CD4-positive, alpha-beta T cell treated with Interleukin-2 at 100 ng/mL for 4 hours (primary cell): Measurements from ENCODE around the gene ALG14.
"Not testable (repeated sequence)": the region's sequence is repeated elsewhere in the genome, so short reads cannot be mapped to it uniquely, and the experiment has no call there.

ENCODE experiments used
- DNase-seq: peaks from one replicate; pipeline ENCODE4 v3.0.0-alpha.2; 2020; ENCODE audit warnings: low spot score

The ALG14 gene, protein sequence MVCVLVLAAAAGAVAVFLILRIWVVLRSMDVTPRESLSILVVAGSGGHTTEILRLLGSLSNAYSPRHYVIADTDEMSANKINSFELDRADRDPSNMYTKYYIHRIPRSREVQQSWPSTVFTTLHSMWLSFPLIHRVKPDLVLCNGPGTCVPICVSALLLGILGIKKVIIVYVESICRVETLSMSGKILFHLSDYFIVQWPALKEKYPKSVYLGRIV

DNA sequence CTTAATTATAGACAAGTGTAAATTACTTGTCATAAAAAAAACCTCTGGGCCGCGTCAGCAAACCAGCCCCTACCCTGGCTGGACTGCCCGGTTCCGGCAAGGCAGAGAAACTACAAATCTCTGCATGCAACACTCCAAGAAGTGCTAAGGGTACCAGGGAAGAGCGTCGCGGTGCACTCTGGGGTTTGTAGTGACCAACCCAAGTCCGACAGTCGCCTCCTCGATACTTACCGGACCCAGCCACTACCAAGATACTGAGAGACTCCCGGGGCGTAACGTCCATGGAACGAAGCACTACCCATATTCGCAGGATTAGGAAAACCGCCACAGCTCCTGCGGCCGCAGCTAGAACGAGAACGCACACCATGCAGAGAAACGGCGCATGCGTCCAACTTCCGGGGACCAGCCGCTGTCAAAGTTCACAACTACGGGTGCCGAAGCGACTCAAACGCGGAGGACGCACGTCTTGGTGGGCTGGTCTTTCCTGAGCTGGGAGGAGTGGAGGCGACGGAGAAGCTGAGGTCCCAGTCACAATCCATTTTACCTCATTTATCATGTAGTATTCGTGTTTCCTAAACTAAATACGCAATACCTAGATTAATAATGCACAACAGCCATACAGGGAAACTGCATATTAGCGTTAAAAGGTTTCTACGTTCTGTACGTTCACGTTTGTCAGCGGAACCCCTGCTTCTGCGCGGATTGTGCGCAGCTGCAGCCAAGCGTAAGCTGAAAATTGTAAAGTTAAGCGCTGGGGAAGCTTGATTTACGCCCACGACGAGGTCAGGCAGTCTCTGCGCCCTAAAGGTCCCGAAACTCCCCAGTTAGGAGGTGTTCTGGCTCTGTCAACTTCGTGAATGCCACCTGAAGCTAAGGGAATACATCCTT, at the start of gene ALG14:
ALG14 (minus strand) TSS at position 420 of the 888 bp plus-strand sequence; CDS start at position 367, 53 bp downstream.
- DNase-seq: peak; percentile 93

DNA sequence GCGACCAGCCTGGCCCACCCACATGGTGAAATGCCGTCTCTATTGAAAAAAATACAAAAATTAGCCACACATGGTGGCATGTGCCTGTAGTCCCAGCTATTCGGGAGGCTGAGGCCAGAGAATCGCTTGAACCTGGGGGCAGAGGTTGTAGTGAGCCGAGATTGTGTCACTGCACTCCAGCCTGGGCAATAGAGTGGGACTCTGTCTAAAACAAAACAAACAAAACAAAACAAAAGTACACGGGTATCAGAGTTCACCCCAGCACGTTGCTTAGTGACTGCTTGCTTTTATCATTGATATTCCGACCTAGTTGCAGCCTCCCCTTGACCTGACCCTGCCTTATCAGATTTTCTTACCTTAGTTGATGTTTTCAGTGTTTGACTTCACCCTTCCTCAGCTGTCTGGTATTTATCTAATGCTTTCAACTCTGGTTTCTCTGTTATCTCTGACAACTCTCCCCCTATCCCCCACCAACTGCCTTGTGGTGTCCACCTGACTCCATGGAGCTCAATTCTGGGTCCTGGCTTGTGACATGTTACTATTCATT, 49.5 kb upstream of the ALG14 start:
- DNase-seq: no peak

DNA sequence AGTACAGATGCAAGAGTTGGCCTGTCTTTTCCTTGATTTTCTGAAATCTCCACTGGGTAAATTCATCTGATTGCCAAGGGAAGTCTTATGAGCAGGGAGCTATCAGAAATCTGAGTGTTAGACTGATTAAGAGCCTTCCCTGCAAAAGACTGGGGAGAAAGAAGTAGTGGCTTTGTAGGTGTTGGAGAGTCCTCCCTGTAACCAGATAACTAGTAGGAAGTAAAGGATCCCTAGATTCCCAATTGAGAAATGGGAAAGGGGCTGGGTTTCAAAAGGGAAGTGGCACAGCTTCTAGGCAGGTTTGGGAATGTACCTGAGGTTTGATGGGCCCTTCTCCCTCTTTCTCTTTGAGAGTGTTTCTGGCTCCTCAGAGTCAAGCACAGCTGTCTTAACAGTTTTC, 46.5 kb upstream of the ALG14 start:
- DNase-seq: no peak

DNA sequence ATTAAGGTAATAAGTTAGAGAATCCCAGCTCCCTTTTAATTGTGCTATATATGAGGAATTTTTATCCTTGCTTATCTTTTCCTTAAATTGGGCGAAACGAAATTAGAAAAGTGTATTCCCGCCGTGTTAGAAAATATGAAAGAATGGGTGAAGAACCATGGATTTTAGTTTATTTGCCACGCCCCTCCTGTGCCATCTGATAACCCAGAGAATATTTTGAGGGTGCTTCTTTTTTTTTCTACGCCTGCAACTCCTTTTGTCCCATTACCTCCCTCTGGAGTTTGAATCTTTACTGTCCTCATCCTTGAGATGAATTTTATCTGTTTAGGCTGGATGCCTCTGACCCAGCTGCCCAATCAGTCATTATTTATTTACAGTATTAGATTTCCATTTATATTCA, 46.0 kb upstream of the ALG14 start:
- DNase-seq: no peak

DNA sequence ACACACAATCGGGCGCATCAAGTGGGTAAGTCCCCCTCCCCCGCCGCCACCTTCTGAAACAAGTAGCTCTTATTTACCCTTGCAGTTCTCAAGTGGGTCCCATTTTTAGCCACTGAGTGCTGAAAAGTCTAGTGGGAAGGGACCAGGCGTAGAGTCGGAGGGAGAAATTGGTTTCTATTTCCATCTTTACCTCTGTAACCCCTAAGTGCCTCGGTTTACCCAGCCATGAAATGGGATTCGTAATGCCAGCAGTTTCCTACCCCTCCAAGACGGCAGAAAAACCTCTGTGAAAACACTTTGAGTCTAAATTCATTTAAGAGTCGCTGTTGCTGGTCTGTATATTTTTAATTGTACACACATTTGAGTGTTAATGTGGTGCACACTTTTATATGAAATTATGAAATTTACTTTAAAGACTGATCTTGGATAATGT, 45.3 kb upstream of the ALG14 start:
- no peak for DNase-seq

DNA sequence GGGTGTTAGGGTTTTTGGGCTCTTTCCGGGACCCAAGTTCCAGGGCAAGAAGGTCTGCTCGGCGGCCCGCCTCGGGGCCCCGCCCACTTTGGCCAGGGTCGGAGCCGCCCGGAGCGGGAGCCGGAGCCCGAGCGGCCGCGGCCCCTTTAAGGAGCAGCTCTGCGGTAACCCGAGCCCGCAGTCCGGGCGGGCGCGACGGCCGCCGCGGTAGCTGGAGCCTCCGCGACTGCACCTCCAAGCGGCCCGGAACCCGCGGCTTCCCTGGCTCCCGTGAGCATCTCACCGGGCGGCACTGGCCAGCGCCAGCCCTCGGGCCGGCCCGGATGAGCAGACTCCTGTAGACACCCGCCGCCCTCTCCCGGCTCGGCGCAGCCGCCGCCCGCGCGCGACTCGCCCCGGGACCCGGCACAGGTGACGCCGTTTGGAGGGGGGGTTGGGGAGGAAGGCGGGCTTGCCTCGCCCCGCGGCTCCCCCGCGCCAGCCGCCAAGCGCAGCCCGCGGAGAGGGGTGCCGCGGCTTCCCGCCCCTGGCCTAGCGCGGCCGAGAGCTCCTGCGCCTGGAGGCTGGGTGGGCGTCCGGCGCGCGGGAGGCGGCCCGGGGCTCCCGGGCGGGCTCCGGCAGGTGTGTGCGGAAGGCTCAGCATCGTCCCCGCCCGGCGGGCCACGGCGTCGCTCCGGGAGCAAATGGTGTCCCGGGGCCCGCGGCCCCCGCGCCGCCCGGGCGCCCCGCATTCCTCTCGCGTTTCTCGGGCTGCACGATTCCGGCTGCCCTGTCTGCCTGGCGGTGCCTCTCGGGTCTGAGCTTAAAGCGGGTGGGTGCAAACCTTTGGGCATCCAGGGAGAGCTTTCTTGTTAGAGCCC, 44.7 kb upstream of the ALG14 start, which contains the start of gene TLCD4:
TLCD4 (plus strand) TSS at position 149 of the 860 bp plus-strand sequence. CDS start 26,547 bp downstream, outside the sequence.
- peak; percentile 26 for DNase-seq

DNA sequence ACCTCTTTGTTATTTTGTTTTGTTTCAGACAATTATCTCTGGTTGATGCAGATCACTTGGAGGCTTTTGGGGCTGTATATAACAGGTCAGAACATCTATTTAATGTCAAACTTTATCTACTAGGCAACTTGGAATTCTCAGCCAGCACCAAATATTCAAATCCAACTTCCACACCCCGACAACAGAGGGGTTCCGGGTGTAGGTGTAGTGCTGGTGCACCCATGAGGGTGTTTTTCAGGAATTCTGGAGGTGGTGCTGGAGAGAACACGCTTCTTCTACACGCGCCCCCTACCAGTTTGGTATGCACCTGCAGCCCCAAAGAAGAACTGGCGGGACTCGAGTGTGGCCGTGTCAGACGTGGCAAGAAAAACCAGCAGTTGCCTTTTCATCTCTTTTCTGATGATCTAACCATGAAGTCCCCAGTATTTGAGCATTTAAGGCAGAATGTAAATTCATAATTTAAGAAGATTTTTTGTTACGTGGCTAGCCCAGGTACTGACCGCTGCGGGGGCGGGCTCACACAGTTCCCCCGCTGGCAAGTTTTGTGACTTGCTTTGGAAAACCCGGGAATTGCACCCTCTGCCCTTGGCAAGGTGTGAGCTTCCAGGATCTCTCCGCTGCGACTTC, 43.9 kb upstream of the ALG14 start:
- DNase-seq: peak; percentile 56

DNA sequence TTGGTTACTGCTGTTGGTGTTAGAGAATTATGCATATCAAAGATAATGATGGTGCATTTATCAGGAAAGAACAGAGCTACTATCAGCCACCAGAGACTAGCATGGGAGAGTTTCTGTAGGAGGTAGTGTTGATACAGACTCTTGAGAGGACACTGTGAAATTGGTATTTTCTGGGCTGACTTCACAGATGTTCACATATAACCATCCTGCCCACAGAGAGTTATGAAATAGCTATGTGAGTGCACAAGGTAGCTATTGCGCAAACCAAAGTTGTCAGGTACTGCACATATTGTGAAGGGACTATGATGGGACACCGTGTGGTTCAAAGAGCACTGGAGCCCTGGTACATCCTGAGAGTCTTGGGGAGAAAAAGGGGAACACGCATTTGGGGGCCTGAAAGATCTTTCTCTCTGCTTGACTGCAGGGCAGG, 43.0 kb upstream of the ALG14 start:
- no peak for DNase-seq

DNA sequence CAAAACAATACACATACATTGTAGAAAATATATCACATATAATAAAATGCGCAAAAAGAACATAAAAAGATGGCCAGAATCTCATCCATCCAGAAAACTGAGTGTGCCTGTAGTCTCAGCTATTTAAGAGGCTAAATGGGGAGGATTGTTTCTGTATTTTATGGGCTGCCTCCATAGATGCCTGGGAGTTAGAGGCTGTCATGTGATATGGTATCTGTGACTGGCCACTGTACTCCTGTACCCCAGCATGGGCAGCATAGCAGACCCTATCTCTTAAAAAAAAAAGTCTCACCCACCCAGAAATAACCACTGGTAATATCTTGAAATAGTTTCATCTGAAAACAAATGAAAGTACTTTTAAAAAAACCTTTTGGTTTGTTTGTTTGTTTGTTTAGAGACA, 40.9 kb upstream of the ALG14 start:
- DNase-seq: no peak

DNA sequence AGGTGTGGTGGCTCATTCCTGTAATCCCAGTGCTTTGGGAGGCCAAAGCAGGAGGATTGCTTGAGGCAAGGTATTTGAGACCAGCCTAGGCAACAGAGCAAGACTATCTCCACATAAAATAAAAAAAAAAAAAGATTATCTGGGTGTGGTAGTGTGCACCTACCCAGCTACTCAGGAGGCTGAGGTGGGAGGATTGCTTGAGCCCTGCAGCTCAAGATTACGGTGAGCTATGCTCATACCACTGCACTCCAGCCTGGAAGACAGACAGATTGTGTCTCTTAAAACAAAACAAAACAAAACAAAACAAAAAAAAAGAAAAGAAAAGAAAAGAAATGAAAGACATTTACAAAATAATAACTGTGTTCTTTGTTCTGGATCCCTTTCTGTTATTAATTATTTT, 38.3 kb upstream of the ALG14 start:
- no peak for DNase-seq

DNA sequence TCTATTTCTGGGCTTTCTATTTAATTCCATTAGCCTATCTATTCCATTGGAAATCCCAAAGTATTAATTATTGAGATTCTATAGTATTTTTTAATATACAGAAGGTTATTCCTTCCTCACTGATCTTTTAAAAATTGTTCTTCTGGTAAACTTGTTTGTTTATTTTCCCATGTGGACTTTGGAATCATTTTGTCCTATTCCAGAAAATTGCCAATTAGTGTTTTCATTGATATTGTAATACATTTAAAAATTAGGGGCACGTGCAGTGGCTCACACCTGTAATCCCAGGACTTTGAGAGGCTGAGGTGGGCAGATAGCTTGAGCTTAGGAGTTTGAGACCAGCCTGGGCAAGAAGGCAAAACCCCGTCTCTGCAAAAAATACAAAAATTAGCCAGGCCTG, 36.0 kb upstream of the ALG14 start:
- no peak for DNase-seq

DNA sequence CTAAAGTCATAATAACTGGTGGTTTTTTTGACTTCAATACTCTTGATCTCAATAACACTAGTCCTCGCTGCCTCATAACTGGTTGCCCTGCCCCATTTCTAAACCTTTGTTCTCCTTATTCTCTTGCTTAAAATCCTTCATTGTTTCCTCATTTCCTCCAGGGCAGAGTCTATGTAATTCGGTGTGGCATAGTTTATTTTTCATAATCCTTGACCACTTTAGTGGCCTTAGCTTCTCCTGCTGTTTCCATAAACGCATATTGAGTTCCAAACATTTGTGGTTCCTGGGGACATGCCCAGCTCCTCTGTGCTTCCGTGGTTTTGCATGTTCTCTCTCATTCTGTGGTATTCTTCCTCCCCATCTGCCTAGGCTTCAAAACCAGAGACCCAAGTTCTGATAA, 25.4 kb upstream of the ALG14 start:
- DNase-seq: no peak

DNA sequence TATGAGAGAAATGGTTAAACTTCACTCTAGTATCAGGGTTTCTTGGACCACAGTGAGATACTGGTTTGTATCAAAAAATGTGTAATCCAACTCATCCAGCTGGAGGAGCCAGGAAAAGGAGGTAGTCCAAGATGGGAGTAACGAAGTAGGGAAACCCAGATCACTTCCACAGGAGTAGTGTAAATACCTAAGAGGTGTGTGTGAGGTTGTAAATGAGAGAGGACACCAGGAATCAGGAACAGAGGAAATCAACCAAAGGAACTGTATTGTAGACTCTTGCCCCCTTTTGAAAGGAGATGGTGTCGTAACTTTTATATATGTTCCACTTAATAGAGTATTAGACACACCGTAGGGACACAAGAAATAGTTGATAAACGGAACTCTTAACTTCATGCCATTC, 24.7 kb upstream of the ALG14 start:
- DNase-seq: no peak

DNA sequence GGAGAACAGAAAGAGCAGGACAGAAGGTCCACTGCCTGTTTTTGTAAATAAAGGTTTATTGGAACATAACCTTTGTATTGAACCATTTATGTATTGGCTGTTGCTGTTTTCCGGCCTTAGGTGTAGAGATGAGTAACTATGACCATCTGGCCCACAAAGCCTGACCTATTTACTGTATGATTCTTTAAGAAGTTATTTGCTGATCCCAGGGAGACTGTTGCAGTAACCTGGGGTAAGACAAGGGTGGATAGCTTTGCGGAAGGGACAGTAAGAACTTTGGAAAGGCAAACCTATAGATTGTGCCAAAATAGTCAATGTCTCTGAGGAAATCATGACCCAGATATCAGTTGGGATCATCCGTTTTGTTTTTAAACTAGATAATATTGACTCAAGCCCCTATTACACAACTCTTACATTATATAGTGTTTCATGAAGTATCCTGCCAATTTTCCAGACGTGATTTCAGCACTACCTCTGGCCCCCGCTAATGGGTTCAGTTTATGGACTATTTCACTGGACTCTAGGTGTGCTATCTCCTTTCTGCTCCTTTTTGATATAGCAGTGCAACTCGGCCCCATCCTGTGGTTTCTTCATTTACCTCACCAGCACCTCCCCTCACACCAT, 23.6 kb upstream of the ALG14 start:
- no peak for DNase-seq

DNA sequence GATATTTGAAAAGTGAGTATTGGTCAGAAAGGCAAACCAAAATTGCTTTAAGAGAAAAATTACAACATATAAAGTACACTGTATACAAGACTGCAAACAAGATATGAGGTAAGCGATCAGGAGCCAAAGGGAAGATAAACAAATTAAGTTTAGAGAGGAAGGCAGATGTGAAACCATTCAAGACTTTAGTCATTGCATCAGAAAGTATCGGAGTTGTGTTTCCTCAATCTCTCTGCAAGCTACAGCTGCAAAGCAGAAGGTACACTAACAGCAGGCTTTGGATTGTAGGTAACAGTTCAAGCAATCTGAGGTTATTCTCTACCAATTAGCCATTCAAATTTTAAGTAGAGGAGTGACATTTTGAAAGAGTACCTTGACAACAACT, 23.1 kb upstream of the ALG14 start:
- DNase-seq: no peak

DNA sequence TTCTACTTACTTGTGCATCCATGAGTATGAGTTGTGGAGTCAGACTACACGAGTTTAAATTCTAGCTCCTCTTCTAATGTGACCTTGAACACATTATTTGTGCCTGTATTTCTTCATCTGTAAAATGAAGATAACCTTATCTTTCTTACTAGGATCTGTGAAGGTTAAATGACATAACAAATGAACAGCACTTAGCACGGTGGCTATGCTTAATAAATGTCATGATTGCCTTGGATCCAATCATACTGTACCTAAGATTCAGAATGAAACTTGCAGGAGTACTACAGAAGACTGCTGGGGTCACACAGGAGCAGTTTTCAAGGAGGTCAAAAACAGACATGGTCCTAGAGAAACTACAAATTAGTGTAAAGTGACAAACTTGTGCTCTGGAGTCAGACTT, 22.2 kb upstream of the ALG14 start:
- DNase-seq: no peak

DNA sequence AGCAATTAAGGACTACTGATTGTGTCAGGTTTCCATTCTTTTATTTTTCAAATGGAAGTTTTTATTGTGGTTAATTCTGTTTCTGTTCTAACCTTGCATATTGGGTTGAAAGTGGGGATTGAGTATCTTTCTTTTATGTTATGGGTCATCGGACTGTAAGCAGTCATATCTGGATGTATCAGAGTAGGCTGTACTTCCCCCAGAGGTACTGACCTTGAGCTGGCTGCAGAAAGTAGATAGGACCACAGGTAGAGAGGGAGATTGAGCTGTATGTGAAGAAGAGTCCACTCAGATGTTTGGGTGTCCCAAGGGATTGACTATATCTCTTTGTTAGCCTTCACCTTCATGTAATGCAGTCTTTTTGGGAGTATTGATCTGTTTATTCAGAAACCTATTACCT, 20.5 kb upstream of the ALG14 start:
- DNase-seq: no peak

DNA sequence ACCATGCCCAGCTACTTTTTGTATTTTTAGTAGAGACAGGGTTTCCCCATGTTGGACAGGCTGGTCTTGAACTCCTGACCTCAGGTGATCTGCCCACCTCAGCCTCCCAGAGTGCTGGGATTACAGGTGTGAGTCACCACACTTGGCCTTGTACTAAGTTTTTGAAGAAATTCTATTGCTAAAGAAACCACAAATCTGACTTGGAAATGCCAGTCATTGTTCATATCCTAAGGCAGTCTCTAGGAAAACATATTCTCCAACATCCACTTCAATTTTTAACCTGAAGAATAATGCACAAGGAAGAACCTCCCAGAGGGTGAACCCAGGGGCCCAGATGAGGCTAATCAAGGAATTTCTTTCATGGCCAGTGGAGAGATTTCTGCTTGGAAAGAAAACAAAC, 20.1 kb upstream of the ALG14 start:
- not testable (repeated sequence) for DNase-seq

DNA sequence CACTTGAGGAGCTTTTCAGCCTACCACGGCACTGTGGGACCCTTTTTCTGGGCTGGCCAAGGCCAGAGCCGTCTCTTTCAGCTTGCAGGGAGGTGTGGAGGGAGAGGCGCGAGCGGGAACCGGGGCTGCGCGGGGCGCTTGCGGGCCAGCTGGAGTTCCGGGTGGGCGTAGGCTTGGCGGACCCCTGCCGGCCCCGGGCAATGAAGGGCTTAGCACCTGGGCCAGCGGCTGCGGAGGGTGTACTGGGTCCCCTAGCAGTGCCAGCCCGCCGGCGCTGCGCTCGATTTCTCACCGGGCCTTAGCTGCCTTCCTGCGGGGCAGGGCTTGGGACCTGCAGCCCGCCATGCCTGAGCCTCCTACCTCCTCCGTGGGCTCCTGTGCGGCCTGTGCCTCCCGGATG, 18.5 kb upstream of the ALG14 start:
- DNase-seq: not testable (repeated sequence)

DNA sequence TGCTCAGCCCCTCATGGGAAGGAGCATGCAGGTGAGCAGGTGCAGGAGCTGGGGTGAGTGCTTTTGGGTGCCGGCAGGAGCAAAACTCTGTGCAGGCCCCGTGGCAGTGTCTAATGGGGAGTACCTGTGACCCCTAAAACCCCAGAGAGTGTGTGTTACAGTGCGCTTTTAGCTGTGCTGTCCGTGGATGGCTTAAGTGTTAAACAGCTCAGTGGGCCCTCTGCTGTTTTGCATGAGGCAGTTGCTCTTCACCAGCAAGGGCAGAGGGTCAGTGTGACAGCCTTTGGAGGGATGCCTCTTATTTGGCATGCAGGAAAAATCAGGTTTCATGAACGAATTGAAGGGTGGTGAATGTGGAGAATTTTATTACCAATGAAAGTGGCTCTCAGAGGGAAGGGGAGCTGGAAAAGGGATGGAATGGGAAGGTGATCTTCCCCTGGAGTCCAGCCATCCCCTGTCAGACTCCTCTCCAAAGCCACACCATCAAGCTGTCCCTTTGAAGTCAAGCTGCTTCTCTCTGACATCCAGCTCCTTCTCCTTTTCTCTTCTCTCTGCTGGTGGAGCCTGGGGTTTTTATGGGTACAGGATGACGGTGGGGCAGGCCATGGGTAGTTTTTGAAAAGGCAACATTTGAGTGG, 17.0 kb upstream of the ALG14 start:
- no peak for DNase-seq

DNA sequence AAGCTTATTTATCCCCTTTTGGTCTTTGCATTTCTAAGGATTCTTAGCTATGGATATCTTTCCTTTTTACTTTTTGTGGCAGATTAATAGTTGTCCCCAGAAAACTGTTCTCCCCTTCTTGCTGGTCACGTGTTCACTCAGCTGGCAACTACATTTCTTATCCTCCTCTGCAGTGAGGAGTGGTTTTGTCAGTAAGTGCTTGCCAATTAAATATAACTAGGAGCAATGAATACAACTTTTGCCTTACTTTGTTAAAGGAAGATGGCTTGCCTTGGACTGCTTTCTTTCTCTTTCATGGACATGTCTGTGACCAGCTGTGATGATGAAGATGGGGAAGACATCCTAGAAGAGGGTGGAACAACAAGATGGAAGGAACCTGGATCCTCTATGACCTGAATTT, 15.6 kb upstream of the ALG14 start:
- DNase-seq: no peak
